Left colon (tissue), 2 donors: ENCODE data around the gene KANSL1. TPM values are rescaled to one million over a fixed set of nuclear protein-coding genes. Genes with fewer than 3 reads are reported as not detected.
"Not testable (repeated sequence)": the region's sequence is repeated elsewhere in the genome, so short reads cannot be mapped to it uniquely, and the experiment has no call there.

Experiments
- ATAC-seq: fragments of 200-7000 bp; cut with Tn5 transposase; one replicate; pipeline ENCODE4 v1.9.1; 2020; ENCODE audit warnings: mild to moderate bottlenecking, moderate library complexity
- DNase-seq, 2 donors: peaks; one replicate each; pipeline ENCODE4 v3.0.0-alpha.2; 2020
- intact Hi-C, 2 donors: fragments of 100-400 bp; cut with DNase I in 1 of 2; cut with micrococcal nuclease in 1 of 2; formaldehyde crosslinking; loops; one replicate each; pipeline versions ENCODE4 v1.11.2 to v1.14.0; 2022; cut with DNase I, micrococcal nuclease
- total RNA-seq, 2 donors: library from RNA; stranded (reverse); fragmentation: NEBNext Ultra II Directional; extraction: Animal tissue kit (Norgen Biotek cat#: 25700); gene quantifications; one replicate each; pipeline ENCODE4 v1.2.1, GENCODE V29; 2021
- donor health status: DM: no; HTN: no; CAD: no.
- donor health status: DM: yes; HTN: yes; CAD: no.

Gene KANSL1
- total RNA-seq, 2 donors from 2014 or later: 79.4 to 81.9 TPM

DNA sequence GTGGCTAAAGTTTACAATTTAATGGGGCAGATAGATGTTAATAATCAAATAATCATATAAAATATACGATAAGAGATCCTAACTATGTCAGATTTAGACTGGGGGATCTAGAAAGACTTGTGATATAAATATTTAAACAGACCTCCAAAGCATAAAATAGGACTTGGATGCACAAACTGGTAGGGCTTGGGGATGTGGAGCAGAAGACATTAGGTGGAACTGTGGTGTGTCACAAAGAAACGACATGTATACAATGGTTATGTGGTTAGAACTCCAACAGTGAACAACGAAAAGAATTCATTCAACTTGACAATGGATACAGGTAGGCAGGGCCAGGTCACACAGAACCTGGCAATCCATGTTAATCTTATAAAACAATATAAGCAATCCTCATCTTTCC is 90.4 kb downstream of the KANSL1 start:
- ATAC-seq, intact Hi-C loops, DNase-seq: not testable (repeated sequence)

DNA sequence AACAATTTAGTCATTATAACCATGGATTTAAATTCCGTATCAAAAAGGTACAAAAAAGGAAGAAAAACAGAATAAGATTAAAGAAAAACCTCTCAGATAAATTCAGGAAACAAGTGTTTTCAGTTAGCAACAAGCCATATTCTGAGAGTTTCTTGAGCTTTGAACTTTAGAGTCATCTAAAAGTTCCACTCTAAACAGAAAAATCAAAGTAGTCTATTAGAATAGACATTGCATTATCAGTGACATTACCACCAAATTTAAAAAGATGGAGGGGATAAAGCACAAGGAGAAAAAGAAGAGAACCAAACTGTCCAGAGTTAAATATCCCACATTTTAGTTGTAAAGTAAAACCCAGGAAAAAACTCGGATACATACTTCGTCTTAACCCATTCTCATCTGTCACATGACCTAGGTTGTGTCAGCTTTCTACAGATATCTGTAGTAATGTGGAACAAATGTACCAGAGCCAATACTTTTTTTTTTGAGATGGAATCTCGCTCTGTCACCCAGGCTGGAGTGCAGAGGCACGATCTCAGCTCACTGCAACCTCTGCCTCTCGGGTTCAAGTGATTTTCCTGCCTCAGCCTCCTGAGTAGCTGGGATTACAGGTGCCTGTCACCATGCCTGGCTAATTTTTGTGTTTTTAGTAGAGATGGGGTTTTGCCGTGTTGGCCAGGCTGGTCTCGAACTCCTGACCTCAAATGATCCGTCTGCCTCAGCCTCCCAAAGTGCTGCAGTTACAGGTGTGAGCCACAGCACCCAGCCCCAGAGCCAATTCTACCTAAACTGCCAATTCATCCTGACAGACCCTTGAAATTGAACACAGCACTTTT is 91.2 kb downstream of the KANSL1 start:
- intact Hi-C loops, ATAC-seq, DNase-seq: not testable (repeated sequence)

DNA sequence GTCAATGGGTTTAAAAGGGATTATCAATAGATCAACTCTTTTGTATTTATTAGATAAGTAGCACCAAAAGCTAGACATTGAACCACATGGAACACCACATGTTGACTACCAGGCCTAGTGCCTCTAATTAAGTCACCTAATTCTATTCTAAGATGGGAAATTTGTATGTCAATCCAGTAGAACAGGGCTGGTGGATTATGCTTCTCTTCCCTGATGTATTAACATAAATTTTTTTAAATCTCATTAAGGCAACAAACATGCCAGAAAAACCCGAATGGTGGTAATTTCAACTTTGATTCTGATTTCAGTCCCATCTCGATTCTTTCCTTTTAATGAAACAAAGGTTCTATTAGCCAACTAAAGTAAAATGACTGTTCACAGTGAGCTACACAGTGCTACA is 92.6 kb downstream of the KANSL1 start:
- ATAC-seq (no peak), DNase-seq (no peak)
- intact Hi-C loops: no loop called here

DNA sequence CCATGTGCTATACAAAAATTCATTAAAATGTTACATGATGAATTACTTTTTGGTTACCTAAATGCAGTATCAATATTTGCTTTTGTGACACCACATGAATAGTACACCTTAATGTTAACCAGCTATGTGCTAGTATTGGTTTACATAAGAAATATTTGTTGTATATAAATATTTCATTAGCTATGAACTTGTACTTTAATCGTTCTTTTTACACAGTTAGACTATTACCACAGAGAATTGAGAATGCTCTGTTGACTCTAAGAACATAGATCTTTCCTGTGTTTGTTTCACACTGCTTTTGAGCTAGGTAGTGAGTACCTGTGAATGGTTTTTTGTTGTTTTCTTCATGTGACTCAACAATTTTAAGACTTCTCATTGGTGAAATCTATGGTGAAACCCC is 93.4 kb downstream of the KANSL1 start:
- DNase-seq (no peak), ATAC-seq (no peak)
- intact Hi-C loops: no loop called here

DNA sequence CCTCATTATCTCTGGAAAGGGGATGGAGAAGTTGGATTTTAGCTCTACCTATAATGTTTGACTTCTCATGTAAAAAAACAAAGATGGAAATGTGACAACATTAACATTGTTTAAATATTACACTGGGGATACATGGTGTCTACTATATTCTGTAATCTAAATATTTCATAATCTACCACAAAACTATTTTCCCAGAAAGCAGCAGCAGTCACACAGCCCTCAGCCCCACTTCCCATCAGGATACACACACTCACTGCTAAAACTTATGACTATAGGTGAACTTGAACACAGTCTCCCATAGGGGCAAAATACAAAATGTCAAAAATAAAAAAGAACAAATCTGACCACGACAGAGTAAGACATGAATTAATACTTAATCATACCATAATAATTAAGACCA is 95.7 kb downstream of the KANSL1 start:
- no peak for ATAC-seq
- DNase-seq: no peak
- intact Hi-C loops: no loop called here

DNA sequence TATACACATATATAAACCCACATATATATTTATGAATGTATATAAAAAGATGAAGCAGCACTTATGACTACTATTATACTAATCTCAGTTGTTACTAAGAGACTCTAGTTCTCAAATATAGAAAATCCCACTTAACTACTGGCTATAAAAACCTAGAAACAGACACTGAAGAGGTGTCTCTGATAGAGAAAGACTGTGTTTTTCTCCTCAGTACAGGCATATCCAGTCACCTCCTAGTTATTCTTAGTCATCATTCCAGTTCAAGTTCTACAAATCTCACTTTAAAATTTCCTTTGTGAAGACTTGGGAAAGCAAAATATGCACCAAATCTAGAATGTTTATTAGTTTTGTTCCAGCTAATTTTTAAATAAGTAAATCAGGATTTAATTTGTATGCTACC is 100.2 kb downstream of the KANSL1 start:
- intact Hi-C loops: no loop called here
- no peak for DNase-seq
- no peak for ATAC-seq

DNA sequence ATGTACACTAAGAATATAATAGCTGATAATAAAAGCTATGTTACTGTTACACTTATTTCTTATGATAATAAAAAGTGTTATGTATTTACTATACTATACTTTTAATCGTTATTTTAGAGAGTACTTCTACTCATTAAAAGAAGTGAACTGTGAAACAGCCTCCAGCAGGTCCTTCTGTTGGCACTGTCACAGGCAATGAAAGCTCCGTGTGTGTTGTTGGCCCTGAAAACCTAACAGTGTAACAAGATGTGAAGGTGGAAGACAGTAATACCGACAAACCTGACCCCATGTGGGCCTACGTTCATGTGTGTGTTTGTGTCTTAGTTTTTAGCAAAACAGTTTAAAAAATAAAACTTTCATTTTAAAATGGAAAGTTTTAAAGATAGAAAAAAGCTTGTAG is 102.4 kb downstream of the KANSL1 start:
- intact Hi-C loops: no loop called here
- DNase-seq: no peak
- ATAC-seq: no peak

DNA sequence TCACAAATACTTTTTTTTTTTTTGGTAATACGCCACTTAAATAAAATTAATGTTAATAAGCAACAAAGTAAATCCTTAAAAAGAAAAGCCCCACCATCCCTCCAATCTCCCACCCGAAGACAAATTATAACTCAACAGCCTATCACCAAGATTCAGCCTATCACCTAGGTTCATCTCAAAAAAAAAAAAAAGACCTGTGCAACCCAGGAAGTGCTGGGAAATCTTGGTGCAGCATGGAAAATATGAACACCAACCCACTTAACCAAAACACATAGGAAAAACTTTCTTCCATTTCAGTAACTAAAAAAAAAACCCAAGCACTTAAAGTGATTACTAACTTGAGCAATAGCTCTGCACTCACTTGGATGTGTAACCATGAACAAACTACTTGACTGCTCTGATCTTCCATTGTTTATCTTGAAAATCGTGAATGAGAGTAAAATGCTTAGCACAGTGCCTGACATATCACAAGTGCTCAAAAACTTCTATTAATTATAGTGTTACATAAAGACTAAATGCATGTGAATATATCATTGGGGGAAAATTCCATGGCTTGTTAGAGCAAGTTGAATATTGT is 103.8 kb downstream of the KANSL1 start:
- ATAC-seq: no peak
- no peak for DNase-seq
- intact Hi-C loops: no loop called here

DNA sequence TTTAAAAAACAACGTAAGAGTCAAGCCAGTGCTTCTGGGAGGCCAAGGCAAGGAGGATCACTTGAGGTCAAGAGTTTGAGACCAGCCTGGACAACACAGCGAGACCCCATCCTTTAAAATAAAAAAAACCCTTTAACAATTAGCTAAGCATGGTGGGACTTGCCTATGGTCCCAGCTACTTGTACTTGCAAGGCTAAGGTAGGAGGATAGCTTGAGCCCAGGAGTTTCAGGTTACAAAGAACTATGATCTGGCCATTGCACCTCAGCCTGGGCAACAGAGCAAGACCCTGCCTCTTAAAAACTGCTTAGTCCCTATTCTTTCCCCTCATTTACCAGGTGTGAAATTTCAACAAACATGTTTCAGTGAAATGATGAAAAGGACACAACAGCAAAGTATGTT is 104.6 kb downstream of the KANSL1 start:
- DNase-seq: no peak
- no peak for ATAC-seq
- intact Hi-C loops: no loop called here

DNA sequence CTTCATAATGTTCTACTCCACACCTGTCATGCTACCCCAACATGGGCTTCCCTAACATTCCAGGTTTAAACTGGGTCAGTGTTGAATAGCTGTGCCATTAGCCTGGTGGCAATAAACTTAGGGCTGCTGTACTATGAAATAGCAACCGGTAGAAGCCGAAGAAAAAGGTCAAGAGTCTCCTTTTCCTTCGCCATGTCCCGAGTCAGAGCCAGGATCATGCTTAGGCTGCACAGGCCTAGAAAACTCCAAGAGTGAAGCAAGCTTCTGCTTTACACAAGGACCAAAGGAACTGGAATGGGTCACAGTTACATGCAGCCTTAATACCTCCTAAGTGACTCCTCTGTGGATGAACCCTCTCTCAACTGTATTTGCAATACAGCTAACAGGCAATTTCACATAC is 105.4 kb downstream of the KANSL1 start:
- intact Hi-C loops: not testable (repeated sequence)

DNA sequence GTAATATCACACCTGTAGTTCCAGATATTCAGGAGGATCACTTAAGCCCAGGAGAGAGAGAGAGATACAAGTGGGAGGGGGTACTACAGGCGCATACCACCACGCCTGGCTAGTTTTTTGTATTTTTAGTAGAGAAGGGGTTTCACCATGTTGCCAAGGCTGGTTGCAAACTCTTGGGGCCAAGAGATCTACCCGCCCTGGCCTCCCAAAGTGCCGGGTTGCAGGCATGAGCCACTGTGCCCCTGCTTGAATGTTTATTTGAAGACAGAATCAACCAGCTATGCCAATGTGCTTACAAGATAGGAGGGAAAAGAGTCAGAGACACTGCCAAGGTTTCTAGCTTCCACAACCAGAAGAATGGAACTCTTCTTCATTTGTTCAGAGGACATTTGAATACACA is 106.4 kb downstream of the KANSL1 start:
- intact Hi-C loops: no loop called here
- DNase-seq (no peak), ATAC-seq (no peak)

More for the DNA sequence above, 105.4 kb downstream of the KANSL1 start:
- not testable (repeated sequence) for DNase-seq, ATAC-seq

DNA sequence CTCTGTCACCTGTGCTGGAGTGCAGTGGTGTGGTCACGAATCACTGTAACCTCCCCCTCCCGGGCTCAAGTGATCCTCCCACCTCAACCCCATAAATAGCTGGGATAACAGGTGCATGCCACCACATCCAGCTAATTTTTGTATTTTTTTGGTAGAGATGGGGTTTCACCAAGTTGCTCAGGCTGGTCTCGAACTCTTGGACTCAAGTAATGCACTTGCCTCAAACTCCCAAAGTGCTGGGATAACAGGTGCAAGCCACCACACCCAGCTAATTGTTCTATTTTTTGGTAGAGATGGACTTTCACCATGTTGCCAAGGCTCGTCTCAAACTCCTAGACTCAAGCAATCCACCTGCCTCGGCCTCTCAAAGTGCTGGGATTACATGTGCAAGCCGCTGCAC is 107.7 kb downstream of the KANSL1 start:
- ATAC-seq: no peak
- intact Hi-C loops: no loop called here
- no peak for DNase-seq

DNA sequence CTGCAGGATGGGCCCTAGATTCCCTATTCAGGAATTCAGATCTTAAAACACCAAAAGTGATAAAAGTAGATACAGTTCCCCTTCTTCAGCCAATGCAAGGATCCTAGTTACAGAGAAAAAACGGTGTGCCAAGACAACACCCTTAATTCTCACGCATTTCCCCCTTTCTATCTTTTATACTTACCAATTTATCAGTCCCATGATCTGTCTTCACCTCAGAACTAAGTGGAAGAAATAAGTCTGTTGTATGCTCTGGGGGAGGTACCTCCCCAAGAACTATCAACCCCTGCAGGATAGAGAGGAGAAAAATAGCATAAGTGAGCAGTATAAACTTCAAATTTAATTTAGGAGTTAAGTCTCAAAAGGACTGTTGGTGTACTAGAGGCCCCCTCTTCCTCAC is 111.0 kb downstream of the KANSL1 start:
- no peak for ATAC-seq
- DNase-seq: no peak
- intact Hi-C loops: no loop called here

DNA sequence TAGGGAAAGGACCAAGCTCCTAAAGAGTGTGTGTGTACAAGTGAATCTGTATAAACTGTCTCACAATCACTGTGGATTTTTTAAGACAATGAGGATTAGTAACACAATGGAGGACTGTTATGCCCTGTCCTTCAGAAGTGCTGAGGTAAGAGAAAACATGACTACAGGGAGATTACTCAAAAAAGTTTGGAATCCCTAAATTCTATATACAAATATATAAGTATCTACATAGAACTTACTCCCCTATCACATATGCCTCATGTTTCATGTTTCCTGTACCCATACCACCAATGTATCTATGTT is 112.3 kb downstream of the KANSL1 start:
- ATAC-seq (no peak), DNase-seq (no peak)
- intact Hi-C loops: no loop called here

DNA sequence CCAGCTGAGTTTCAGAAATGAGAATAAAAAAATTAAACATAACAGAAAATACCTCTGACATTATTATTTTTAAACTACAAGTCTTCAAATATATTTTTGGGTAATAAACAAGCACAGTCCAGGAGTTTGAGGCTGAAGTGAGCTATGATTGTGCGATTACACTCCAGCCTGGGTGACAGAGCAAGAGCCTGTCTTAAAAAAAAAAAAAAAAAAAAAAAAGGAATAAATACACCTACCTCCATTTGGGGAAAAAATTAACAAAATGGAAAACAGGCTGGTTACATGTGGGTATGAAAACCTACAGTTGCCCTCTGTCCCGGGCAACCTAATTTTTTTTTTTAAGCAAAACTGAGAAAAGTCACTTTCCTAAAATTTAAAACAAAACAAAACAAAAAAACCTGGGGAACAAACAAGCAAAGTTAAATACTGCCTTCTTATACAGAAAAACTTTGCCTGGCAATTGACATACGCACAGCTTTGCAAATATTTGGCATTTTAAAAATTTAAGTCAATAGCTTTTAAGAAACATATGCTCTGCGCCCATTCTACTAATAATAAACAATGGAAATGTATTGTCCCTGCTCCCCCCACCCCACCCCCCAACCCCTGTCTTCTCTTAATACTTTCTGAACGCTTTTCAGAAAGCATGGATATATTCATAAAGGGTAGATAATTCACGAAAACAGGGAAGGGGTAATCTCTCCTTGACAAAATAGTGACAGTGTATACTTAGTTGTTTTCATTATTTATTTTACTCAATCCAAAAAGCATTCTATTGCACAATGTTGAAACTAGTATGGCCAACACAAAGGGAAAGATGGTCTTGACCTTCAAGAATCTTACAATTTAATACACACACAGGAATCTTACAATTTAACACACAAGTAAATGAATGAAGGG is 112.9 kb downstream of the KANSL1 start:
- DNase-seq (no peak), ATAC-seq (no peak)
- intact Hi-C loops: no loop called here

DNA sequence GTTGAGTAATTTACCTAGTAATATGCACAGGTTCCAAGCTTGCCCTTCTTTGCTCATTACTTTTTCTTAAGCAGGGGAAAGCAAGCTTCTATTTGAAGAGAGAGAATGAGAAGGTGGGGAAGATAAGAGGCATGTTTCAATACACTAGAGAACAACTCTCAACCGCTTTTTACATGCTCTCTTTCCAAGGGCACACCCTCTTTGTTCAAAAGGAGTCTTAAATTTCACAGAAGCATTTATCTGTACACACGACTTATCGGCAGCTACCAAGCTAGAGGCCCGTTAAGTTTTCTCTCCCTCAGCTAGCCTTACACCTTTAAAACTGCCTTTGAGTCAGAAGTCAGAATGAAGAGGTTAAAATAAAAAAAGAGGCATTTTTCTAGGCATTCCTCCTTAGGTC is 114.6 kb downstream of the KANSL1 start:
- peak; percentile 5 for ATAC-seq
- DNase-seq: no peak
- intact Hi-C loops: no loop called here

DNA sequence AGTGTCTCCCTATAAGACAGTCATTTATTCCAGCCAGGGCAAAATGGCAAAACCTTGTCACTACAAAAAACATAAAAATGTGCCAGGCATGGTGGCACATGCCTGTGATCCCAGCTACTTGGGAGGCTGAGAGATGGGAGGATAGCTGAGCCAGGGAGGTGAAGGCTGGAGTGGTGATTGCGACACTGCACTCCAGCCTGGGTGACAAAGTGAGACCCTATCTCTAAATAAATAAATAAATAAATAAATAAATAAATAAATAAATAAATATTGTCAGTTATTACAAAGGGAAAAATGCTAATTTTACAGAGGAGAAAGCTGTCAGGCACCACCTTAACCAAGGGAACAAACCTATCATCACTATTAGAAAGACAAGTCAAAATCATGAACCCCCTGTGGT is 118.7 kb downstream of the KANSL1 start:
- intact Hi-C loops: no loop called here
- DNase-seq (no peak), ATAC-seq (no peak)

DNA sequence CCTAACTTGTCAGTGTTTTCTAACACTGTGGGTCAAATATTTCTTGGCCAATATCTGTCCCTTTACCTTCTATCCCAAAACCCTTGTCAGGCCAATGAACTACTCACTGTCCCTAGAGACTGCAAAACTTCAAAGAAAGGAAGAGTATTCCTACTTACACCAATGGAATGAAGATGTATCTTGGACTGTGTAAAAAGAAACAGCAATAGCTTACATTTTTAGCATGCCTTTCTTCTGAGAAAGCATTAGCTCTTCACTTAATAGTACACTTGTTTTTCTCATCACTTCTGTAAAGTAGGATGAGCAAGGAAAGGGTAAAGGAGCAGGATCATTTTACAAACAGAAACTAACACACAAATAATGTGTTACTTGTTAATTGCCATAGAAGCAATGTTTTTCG is 120.2 kb downstream of the KANSL1 start:
- intact Hi-C loops: no loop called here
- no peak for ATAC-seq

DNA sequence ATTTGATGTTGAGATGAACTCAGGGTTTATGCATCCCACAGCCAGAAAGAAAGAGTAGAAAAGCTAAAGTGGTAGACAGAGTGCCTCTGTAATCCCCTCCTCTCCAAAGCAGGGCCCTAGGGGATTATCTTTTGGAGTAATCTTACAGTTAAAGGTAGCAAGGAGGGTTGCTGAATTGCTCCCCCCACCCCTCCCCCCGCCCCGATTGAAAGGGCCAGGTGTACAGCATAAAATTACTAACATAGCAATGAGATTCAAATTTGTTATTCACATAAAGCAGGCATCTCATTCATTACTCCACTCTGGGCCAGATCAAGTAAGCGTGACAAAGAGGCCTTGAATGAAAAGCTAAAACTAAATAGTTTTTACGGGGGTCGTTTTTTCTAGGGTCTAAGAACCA is 121.4 kb downstream of the KANSL1 start:
- DNase-seq (no peak), ATAC-seq (no peak)
- intact Hi-C loops: no loop called here

More for the DNA sequence above, 120.2 kb downstream of the KANSL1 start:
- DNase-seq: no peak

DNA sequence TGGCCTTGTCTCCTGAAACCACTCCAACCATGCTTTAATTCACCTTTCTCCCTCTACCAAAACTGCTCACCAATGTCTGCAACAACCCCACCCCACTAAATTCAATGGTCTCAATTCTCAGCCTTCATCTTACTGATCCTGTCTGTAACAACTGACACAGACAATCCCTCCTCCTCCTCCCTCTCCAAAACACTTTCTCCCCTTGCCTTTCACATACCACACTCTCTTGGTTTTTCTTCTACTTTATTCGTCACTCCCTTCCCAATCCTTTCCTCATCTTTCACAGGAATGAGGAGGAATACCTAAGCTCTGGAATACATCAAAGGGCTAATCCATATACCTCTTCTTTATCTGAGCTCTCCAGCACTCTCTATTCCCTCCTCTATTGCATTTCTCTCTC is 128.8 kb downstream of the KANSL1 start:
- intact Hi-C loops: no loop called here
- ATAC-seq (no peak), DNase-seq (no peak)
